Activated B cell treated with CpG ODN at 0.5 μM for 24 hours (primary cell): ENCODE results near the gene MUC4. TPM values are rescaled to one million over a fixed set of nuclear protein-coding genes. Genes with fewer than 3 reads are reported as not detected.
"Not testable (repeated sequence)": the region's sequence is repeated elsewhere in the genome, so short reads cannot be mapped to it uniquely, and the experiment has no call there.

ENCODE experiments used
- ATAC-seq: fragments of 200-7000 bp; cut with Tn5 transposase; one replicate; pipeline ENCODE4 v1.10.0; 2021; ENCODE audit warnings: low read depth, mild to moderate bottlenecking, moderate library complexity
- CTCF ChIA-PET: fragments of 350-600 bp; sonication (Branson Sonifier 250); formaldehyde crosslinking; loops from one replicate; lab custom pipeline; 2021; ENCODE audit warnings: antibody characterized with exemption; lab: Charles Lee
- POLR2A ChIA-PET: fragments of 350-600 bp; sonication (Branson Sonifier 250); formaldehyde crosslinking; loops from one replicate; lab custom pipeline; 2021; ENCODE audit warnings: antibody characterized with exemption; lab: Charles Lee
- DNase-seq: peaks from one replicate; pipeline ENCODE4 v3.0.0; 2022
- H3K27ac Mint-ChIP-seq: one replicate; pipeline ENCODE4 v1.8.0; 2020; ENCODE audit warnings: mixed read lengths
- H3K27me3 Mint-ChIP-seq: one replicate; pipeline ENCODE4 v1.8.0; 2021; ENCODE audit warnings: mixed read lengths
- H3K36me3 Mint-ChIP-seq: one replicate; pipeline ENCODE4 v1.8.0; 2021; ENCODE audit warnings: low read depth, mixed read lengths
- H3K4me1 Mint-ChIP-seq: one replicate; pipeline ENCODE4 v1.8.0; 2021; ENCODE audit warnings: mixed read lengths
- H3K4me3 Mint-ChIP-seq: one replicate; pipeline ENCODE4 v1.8.0; 2020; ENCODE audit warnings: mild to moderate bottlenecking, mixed read lengths
- H3K9me3 Mint-ChIP-seq: one replicate; pipeline ENCODE4 v1.8.0; 2020; ENCODE audit warnings: mixed read lengths
- CTCF ChIP-seq: fragments of 200-600 bp; IDR thresholded peaks from one replicate; pipeline ENCODE4 v1.8.0; 2022; ENCODE audit warnings: antibody characterized with exemption, mild to moderate bottlenecking
- intact Hi-C: fragments of 100-400 bp; cut with micrococcal nuclease; formaldehyde crosslinking; loops from one replicate; pipeline ENCODE4 v1.15.1; 2024
- total RNA-seq: library from RNA; stranded (reverse); gene quantifications from 2 replicates; pipeline ENCODE4 v1.2.3, GENCODE V29; 2022

The MUC4 gene
- total RNA-seq, 1 donor from 2014 or later: 0.09 TPM

- TF ChIP-seq CTCF: no peak
- no peaks in the 10 kb centered on the region for H3K9me3 Mint-ChIP-seq
- intact Hi-C loops: no loop called here
- DNase-seq: no peak
- H3K4me1 Mint-ChIP-seq: no peaks in the 10 kb centered on the region
- POLR2A ChIA-PET: no interaction called here
- no peak overlapping the region for H3K4me3 Mint-ChIP-seq
- CTCF ChIA-PET: no interaction called here
- H3K27ac Mint-ChIP-seq: no peak overlapping the region
- H3K36me3 Mint-ChIP-seq: no peaks in the 10 kb centered on the region
- H3K27me3 Mint-ChIP-seq: no peaks in the 10 kb centered on the region
- no peak for ATAC-seq
These were observed 37.7 kb downstream of the MUC4 start for GRCh38 chr3:195773956-195774537.

- ATAC-seq (no peak), DNase-seq (no peak)
- Mint-ChIP-seq H3K27ac (no peak overlapping the region), H3K4me1 (no peaks in the 10 kb centered on the region), H3K36me3 (no peaks in the 10 kb centered on the region), H3K4me3 (no peak overlapping the region), H3K27me3 (no peaks in the 10 kb centered on the region), H3K9me3 (no peaks in the 10 kb centered on the region)
- no peak for TF ChIP-seq CTCF
- ChIA-PET CTCF (no interaction called here), POLR2A (no interaction called here)
- intact Hi-C loops: no loop called here
These were observed 40.0 kb downstream of the MUC4 start for GRCh38 chr3:195771646-195772300.

- H3K4me1 Mint-ChIP-seq, H3K9me3 Mint-ChIP-seq, DNase-seq, CTCF ChIA-PET, H3K36me3 Mint-ChIP-seq, POLR2A ChIA-PET, H3K27me3 Mint-ChIP-seq, H3K27ac Mint-ChIP-seq, intact Hi-C loops, ATAC-seq, H3K4me3 Mint-ChIP-seq: not testable (repeated sequence)
These were observed 40.7 kb downstream of the MUC4 start for GRCh38 chr3:195770841-195771645.

- TF ChIP-seq CTCF: no peak
- Mint-ChIP-seq H3K27me3 (no peaks in the 10 kb centered on the region), H3K4me1 (no peaks in the 10 kb centered on the region), H3K4me3 (no peak overlapping the region), H3K9me3 (no peaks in the 10 kb centered on the region), H3K27ac (no peak overlapping the region), H3K36me3 (no peaks in the 10 kb centered on the region)
- ATAC-seq (no peak), DNase-seq (no peak)
- ChIA-PET POLR2A (no interaction called here), CTCF (no interaction called here)
- intact Hi-C loops: no loop called here
These were observed 41.5 kb downstream of the MUC4 start for GRCh38 chr3:195770081-195770840.

GRCh38 chr3:195769551-195769950 lies 42.2 kb downstream of the MUC4 start:
- Mint-ChIP-seq H3K27me3 (peaks cover 2% of the 10 kb centered on the region), H3K4me1 (no peaks in the 10 kb centered on the region), H3K27ac (no peak overlapping the region), H3K9me3 (no peaks in the 10 kb centered on the region), H3K4me3 (no peak overlapping the region), H3K36me3 (no peaks in the 10 kb centered on the region)
- ATAC-seq (no peak), DNase-seq (no peak)
- POLR2A ChIA-PET: no interaction called here
- intact Hi-C loops: no loop called here
- CTCF ChIA-PET: no interaction called here
- no peak for TF ChIP-seq CTCF
